AG04450 (cell line): ENCODE data around the gene USP40. TPM values are rescaled to one million over a fixed set of nuclear protein-coding genes. Genes with fewer than 3 reads are reported as not detected.
A peak's percentile ranks its signal among the peaks of the same experiment; 100 is the strongest.

Experiments
- CTCF ChIA-PET: fragments of 300-600, 350-600 bp; formaldehyde crosslinking; extraction: SDS; loops from one replicate; lab custom pipeline; 2022; ENCODE audit warnings: antibody characterized with exemption, inconsistent platforms; lab: Charles Lee
- POLR2A ChIA-PET: fragments of 350-600 bp; formaldehyde crosslinking; extraction: SDS; loops from one replicate; lab custom pipeline; 2021; ENCODE audit warnings: antibody characterized with exemption, inconsistent platforms; lab: Yijun Ruan, JAX
- DNase-seq: peaks from one replicate; pipeline ENCODE4 v3.0.0-alpha.2; 2011; ENCODE audit warnings: low read depth, low spot score
- H3K27ac ChIP-seq: one replicate; pipeline ENCODE4 v1.5.1; 2012; ENCODE audit warnings: low read depth, low read length, control low read depth
- H3K27me3 ChIP-seq: one replicate; pipeline ENCODE4 v1.6.0; 2012; ENCODE audit warnings: low read length; ENCODE audit not compliant: control insufficient read depth, insufficient read depth
- H3K4me3 ChIP-seq: 2 replicates; pipeline ENCODE4 v1.5.1; 2011; ENCODE audit warnings: mild to moderate bottlenecking, low read depth, low read length, control low read depth
- H3K9me3 ChIP-seq: 2 replicates; pipeline ENCODE4 v1.5.1; 2012; ENCODE audit warnings: low read length; ENCODE audit not compliant: control insufficient read depth, insufficient read depth
- polyA plus RNA-seq: library from polyadenylated mRNA; depleted of rRNA; stranded (reverse); fragments of >200 nt; gene quantifications from 2 replicates; pipeline ENCODE4 v1.2.3, GENCODE V29; 2011; rRNA removed
- TF ChIP-seq, protein P1 (sequence below): IDR thresholded peaks from 2 replicates; pipeline ENCODE4 v1.5.1; 2011; ENCODE audit warnings: low read depth, low read length, control low read depth, inconsistent platforms

USP40 gene
- polyA plus RNA-seq, 1 experiment = 32.4 TPM

DNA sequence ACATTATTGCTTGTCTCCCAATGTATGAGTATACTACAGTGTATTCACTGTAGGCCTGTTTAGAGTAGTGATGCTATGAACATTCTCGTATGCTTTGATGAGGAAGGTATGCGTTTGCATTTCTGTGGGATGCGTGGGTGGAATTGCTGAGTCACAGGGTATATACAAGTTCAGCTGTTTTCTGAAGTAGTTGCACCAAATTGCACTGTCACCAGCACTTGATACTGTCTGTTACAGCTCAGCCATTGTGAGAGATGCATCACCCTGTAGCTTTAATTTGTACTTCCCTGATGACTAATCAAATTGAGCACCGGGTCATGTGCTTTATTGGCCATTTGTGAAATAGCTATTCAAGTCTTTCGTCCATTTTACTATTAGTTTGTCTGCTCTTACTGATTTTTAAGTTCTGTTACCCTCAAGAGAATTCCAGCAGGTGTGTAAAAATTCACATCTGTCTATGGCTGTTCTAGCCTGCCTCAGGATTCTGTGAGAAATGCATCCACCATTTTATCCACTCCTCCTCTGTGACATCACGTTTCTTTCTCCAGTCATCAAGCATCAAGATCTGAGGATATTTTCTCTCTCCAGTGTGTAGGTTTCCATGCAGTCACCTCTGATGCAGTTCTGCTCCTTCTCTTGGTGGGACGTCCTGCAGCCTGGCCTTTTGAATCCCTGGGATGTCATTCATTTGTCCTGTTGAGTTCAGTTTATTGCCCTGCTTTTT is 139.8 kb downstream of the USP40 start:
- Histone ChIP-seq H3K9me3 (peaks cover 37% of the 10 kb centered on the region), H3K27ac (peak overlapping the region; percentile 77), H3K27me3 (no peaks in the 10 kb centered on the region), H3K4me3 (no peak overlapping the region)
- POLR2A ChIA-PET = no interaction called here
- DNase-seq = peak; percentile 86
- CTCF ChIA-PET = interaction anchor here (0.6 kb wide), 1 partner anchor 877 kb away, joined by 3 read pairs; no protein-coding TSS in a partner anchor
- TF ChIP-seq, protein P1, sequence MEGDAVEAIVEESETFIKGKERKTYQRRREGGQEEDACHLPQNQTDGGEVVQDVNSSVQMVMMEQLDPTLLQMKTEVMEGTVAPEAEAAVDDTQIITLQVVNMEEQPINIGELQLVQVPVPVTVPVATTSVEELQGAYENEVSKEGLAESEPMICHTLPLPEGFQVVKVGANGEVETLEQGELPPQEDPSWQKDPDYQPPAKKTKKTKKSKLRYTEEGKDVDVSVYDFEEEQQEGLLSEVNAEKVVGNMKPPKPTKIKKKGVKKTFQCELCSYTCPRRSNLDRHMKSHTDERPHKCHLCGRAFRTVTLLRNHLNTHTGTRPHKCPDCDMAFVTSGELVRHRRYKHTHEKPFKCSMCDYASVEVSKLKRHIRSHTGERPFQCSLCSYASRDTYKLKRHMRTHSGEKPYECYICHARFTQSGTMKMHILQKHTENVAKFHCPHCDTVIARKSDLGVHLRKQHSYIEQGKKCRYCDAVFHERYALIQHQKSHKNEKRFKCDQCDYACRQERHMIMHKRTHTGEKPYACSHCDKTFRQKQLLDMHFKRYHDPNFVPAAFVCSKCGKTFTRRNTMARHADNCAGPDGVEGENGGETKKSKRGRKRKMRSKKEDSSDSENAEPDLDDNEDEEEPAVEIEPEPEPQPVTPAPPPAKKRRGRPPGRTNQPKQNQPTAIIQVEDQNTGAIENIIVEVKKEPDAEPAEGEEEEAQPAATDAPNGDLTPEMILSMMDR = no peak

Other genes with a start within 250 kb of the USP40 start
- 9.1 and 10.8 TPM in 2 replicates for gene DGKD, start 212.3 kb downstream of the USP40 start, polyA plus RNA-seq
- gene UGT1A8, start 50.9 kb upstream of the USP40 start, polyA plus RNA-seq = not detected in 2 replicates
- gene UGT1A10, start 69.7 kb upstream of the USP40 start, polyA plus RNA-seq = not detected in 2 replicates
- not detected in 2 replicates for gene UGT1A9, start 105.1 kb upstream of the USP40 start, polyA plus RNA-seq
- 0.04 TPM in 1 of 2 replicates, not detected in the other for gene UGT1A7, start 115.1 kb upstream of the USP40 start, polyA plus RNA-seq
- gene UGT1A6, start 126.1 kb upstream of the USP40 start, polyA plus RNA-seq = not detected in 2 replicates
- gene UGT1A5, start 146.1 kb upstream of the USP40 start, polyA plus RNA-seq = not detected in 2 replicates
- not detected in 2 replicates for gene UGT1A4, start 152.0 kb upstream of the USP40 start, polyA plus RNA-seq
- not detected in 2 replicates for gene UGT1A3, start 162.3 kb upstream of the USP40 start, polyA plus RNA-seq
- gene UGT1A1, start 193.5 kb upstream of the USP40 start, polyA plus RNA-seq = not detected in 2 replicates
- gene MROH2A, start 211.5 kb upstream of the USP40 start, polyA plus RNA-seq = not detected in 2 replicates